GM19025 (cell line): ENCODE data around the gene PTPRF.
A peak's percentile ranks its signal among the peaks of the same experiment; 100 is the strongest.

ENCODE experiments used
- ATAC-seq: cut with Tn5 transposase; IDR thresholded peaks from one replicate; pipeline ENCODE4 v1.9.1; 2021; ENCODE audit warnings: mild to moderate bottlenecking, low read depth, moderate library complexity; ENCODE audit not compliant: unreplicated experiment

The PTPRF gene

DNA sequence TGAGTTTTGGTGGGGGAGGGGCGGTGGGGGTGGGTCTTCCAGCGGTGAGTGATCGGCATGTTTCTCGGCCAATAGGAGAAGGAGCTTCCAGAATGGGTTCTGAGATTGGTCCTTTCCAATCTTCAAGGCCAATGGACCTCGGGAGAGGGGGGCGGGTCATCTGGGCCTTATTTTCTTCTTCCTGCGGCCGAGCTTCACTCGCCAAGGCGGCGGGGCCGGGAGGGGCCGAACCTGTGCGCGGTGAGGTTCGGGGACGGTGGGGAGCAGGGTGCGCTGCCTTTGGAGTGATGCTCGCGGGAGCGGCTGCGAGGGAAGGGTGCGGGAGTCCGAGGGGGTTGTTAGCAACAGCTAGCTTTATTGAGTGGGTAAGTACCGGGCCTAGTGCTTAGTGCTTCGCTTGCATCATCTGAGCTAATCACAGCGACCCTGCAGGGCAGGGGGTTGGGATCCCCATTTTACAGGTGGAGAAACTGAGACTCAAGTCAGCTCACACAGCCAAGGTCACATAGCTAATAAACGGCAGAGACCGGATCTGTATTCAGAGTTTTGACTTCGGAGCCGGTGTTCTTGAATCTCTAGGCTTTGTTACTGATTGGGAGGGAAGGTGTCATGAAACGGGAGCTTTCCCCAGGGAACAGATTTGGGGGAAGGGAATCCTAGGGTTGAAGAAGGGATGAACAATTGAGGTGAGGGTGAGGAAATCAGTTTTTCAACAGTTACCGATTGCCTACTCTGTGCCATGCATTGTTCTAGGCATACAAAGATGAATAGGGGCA, 119.8 kb downstream of the PTPRF start:
- peak; percentile 38 for ATAC-seq

DNA sequence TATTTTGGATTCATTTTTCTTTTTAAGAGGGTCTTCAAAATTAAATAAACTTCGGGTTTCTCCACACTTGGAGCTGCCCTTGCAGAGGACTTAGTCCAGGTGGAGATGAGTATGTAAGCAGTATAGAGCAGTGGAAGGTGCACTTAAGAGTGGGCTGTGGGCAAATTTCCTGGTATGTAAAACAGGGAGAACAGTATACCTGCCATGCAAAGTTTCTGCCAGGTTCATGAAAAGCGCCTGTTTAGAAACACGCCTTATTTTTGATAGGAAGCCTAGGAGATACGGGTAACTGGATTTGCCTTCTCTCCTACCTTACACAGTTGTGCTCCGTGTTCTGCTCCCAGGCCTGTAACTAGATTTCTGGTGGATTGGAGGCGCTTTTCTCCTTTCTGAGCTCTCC, 120.5 kb downstream of the PTPRF start:
- no peak for ATAC-seq

DNA sequence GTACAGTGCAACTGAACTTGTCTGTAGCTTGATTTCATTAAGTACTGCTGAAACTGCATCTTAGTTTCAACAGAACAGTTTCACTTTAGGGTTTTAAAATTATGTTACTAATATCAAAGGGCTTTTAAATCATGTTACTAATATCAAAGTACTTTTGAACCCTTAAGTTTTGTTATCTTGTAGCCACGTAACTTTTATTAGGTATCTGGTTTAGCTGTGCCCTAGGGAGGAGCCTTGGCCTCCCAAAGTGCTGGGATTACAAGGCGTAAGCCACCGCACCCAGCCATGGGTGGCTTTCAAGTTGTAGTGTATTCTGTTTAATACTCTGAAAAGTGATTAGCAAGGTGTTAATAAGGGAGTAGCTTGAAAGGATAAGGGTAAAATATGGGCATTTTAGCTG, 121.2 kb downstream of the PTPRF start:
- ATAC-seq = no peak

DNA sequence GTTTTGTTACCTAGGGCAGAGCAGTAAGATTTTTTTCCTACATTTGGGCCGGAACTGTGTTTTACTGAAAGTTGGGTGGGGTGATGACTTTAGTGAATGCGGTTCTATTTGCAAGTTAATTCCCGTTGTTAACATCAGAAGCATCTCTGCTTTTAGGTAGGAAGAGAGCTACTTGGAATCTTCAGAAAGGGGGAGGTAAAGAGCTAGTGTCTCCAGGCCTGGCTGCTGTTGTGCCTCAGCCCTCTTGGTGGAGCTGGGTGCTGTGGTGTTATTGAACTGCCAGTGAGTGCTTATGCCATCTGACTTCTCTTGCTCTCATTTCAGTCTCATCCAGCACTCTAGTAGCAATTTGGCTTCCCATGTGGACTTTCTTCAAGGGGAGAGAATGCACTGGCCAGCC, 122.7 kb downstream of the PTPRF start:
- no peak for ATAC-seq

DNA sequence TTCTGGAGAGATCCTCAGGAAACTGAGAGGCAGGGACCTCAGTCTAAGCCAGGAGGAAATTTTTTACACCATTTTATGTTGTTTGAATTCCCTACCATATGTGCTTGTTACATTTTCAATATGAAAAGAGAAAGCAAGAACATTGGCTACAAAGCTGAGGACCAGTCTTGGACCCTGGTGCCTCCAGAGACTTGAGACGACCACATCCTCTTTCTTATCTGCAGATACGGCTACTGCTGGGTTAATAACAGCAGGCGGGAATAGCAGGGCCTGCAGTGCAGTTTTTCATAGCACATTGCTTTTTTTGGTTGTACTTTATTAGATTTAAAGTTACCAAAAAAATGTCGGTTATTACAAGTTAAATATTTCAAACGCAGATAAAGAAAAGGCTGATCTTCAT, 123.2 kb downstream of the PTPRF start:
- no peak for ATAC-seq

DNA sequence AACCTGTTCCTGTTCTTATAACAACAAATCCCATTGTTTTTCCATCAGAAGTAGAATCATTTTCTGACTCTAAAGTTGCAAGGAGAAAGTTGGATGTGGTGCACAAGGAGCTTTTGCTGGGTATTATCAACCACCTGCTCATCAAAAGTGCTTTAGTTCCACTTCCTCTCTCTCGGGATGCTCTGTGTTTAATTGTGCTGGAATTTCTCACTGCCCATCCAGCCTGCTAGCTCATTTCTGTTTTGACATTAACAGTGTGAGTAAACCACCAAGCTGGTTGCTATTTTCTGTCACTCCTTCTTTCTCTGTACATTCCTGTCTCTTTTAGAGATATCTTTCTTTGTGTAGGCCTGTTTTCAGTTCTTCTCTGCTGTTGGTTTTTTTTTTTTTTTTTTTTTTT, 125.3 kb downstream of the PTPRF start:
- no peak for ATAC-seq

DNA sequence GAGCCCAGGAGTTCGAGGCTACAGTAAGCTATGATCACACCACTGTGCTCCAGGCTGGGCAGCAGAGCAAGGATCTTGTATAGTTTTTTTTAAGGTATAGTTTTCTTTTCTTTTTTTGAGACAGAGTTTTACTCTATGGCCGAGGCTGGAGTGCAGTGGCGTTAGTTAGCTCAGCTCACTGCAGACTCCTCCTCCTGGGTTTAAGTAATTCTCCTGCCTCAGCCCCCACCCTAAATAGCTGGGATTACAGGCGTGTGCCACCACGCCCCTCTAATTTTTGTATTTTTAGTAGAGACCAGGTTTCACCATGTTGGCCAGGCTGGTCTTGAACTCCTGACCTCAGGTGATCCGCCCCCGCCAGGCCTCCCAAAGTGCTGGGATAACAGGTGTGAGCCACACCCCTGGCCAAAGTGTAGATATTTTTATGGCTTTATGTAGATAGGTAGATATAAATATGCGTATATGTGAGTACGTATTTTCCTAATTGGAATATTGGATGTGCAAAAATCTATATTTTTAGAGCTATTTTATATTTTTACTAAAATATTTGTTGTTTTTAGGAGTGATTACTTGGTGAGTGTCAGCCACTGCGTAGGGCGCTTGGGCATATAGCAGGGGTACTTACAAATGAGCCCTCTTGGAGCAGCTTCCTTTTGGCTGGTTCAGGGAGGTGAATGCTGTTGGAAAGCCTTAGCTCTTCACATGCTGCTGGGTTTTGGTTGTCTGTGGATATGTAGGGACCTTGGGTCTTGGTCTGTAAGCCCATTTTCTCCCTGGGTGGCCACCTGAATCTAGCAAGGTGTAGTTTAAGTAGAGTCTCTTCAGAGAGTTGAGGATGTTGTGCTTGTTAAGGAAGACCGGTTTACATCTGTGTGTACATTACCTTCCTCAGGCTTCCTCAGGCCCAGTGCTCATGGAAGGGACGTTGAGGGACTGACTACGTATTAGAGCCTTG, 128.8 kb downstream of the PTPRF start:
- ATAC-seq = no peak

DNA sequence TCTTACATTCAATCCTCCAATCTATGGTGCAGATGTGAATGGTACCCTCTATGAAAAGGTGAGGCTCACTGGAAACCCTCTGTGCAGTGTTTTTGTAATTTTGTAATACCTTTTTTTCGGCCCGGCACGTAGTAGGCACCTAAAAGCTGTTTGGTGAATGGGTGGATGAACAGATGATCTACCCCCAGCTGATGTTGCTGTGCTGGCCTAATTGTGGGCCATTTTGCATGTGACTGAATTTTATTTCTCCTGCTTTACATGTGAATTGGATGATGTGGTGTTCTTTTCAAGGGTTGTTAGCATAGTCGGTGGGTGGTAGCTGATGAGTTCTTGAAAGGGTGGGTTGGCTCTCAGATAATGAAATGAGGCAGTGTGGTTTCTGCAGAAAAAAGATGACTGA, 129.7 kb downstream of the PTPRF start:
- ATAC-seq = no peak

DNA sequence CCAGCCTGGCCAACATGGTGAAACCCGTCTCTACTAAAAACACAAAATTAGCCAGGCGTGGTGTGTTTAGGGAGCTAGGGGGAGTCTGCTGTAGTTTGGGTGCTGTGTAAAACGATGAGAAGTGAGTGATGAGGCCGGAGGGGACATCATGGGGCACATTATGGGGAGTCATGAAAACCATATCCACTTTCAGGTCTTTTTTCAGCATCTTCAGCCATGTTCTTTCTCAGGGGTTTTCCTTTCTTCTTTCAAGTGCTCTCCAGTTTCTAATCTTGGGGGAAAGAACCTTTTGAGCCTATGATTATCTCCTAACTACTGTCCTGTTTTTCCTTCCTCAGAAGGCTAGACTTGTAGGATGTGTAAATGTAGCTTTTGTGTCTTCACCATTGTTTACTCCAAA, 133.7 kb downstream of the PTPRF start:
- ATAC-seq = no peak

DNA sequence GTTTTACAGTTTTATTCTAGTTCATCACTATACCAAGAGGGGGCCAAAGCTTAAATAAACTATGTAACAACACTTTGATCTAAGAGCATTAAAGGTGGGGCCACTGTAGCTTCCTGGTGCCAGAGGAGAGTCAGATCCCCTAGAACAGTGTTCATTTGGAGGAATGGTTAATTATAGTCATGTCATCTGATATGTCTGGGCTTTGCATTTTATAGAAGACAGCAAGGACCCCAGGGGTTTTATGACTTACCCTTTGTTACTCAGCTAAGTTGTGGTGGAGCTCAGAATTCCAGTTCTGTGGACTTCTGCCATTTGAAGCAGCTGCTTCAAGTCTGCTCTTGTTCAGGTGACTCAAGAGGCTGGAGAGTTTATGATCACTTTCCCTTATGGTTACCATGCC, 135.9 kb downstream of the PTPRF start:
- no peak for ATAC-seq

DNA sequence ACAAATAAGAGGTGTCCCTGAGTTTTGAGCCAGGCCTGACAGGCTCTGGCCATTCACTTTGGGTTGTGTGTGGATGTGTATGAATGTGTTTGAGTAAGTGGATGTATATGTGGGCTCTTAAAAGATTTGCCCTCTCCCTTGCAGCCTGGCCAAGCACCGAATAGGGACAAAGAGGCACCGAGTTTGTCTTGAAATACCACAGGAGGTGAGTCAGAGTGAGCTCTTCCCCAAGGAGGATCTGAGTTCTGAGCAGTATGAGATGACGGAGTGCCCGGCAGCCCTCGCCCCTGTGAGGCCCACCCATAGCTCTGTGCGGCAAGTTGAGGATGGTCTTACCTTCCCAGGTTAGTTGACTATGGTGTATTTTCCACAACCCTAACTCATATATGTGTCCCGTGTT, 138.3 kb downstream of the PTPRF start:
- ATAC-seq = no peak

DNA sequence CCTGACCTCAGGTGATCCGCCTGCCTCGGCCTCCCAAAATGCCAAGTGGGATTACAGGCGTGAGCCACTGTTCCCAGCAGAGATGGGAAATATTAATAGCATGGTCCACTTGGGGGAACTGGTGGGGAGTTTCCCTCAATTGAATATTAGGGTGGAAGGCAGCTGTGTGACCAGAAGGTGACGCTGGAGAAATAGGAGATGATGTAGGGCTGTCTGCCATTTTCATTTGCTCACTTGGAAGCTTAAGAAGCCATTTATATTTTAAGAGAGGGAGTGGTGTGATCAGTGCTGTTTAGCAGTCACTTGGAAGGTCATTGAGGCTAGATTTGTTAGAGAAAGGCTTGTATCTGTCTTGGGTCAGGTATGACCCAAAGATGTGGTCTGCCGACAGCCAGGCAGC, 139.2 kb downstream of the PTPRF start:
- no peak for ATAC-seq

DNA sequence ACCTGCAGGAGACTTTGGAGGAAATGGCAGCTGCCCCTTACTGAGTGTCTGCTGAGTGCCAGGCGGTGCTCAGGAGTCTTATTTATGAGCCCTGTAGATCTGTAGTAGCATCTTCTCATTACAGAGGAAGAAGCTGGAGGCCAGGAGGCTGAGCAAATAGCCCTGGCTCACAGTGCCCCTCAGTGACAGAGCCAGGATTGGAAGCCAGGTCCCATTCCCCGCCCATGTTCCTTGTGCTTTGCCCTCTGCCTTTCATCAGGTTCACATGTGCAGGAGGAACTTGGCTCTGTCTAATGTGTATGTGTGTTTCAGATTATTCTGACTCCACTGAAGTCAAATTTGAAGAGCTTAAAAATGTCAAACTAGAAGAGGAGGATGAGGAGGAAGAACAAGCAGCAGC, 140.5 kb downstream of the PTPRF start:
- no peak for ATAC-seq

DNA sequence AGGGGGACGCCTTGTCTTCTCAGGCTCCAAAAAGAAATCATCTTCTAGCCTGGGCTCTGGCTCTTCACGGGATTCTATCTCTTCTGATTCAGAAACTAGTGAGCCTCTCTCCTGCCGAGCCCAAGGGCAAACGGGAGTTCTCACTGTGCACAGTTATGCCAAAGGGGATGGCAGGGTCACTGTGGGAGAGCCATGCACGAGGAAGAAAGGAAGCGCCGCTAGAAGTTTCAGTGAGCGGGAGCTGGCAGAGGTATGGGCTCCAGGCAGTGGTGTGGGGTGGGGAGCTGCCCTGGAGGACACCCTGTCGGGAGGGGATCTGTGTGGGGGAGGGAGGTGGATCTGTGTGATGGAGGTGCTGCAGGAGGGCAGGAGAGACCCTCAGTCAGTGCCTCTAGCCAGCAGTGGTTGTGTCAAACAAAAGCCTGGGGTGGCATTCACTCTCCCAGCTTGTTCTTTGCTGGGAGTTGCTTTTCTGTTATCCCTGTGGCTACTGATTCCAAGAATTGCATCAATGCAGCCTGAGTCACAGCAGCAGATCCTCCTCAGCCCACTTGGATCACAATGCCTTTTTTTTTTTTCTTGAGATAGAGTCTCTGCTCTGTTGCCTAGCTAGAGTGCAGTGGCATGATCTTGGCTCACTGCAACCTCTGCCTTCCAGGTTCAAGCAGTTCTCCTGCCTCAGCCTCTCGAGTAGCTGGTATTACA, 141.1 kb downstream of the PTPRF start:
- no peak for ATAC-seq

DNA sequence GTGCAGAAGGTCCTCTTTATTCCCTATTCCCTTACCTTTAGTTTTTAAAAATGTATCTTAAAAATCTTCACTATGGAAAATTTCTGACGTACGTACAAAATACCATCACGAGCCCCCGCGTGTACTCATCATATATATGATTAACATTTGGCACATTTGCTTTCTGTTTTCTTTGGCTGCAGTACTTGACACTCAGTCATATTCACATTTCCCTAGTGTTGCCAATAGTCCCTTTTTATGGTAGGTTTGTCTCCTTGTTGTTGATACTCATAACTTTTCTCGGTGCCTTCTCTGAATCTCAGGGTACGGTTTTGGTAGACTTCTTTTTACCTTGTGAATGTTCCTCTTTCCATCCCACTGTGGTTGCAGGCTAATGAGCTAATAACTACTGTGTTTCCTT, 142.6 kb downstream of the PTPRF start:
- ATAC-seq = no peak
